ENCODE data around the gene ASTN2.

Gene ASTN2

DNA sequence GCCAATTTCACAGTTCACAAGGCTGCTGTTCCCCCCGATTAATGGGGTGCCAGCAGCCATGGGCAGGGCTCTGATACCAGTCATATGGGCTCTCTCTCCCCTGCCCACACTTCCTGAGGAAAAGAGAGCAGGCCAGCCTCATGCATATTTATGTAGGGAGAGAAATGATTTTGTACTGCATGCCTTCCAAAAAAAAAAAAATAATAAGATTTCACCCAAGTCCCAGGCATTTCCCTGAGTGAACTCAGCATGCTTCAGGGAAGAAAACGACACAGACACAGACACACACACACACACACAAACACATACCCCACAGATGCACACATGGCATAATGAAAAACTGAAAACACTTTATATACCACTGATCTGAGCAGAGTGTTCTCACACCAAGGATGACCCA is 232.8 kb downstream of the ASTN2 start:
- Histone ChIP-seq H3K4me1 (ENCODE audit: insufficient read depth, low read length, severe bottlenecking) (no peaks in the 10 kb centered on the region), H4K20me1 (ENCODE audit: insufficient read depth, low read length) (no peaks in the 10 kb centered on the region), H3K4me3 (ENCODE audit: low read depth, low read length, poor library complexity, severe bottlenecking) (no peak overlapping the region), H3K9me3 (ENCODE audit: low read length) (no peaks in the 10 kb centered on the region), H3K9me2 (ENCODE audit: low read depth, low read length) (no peaks in the 10 kb centered on the region), H3F3A (ENCODE audit: insufficient read depth, low read length) (no peaks in the 10 kb centered on the region), H3K27me3 (ENCODE audit: insufficient read depth, low read length) (no peaks in the 10 kb centered on the region), H3K9ac (ENCODE audit: low read length) (no peak overlapping the region), H3K36me3 (ENCODE audit: insufficient read depth, low read length) (no peaks in the 10 kb centered on the region), H3K79me2 (ENCODE audit: insufficient read depth, low read length) (no peaks in the 10 kb centered on the region), H3K27ac (ENCODE audit: low read depth, low read length, poor library complexity, severe bottlenecking) (no peak overlapping the region), H2AFZ (ENCODE audit: low read length) (no peak overlapping the region), H3K4me2 (ENCODE audit: low read length) (no peak overlapping the region)
- TF ChIP-seq, protein P1, sequence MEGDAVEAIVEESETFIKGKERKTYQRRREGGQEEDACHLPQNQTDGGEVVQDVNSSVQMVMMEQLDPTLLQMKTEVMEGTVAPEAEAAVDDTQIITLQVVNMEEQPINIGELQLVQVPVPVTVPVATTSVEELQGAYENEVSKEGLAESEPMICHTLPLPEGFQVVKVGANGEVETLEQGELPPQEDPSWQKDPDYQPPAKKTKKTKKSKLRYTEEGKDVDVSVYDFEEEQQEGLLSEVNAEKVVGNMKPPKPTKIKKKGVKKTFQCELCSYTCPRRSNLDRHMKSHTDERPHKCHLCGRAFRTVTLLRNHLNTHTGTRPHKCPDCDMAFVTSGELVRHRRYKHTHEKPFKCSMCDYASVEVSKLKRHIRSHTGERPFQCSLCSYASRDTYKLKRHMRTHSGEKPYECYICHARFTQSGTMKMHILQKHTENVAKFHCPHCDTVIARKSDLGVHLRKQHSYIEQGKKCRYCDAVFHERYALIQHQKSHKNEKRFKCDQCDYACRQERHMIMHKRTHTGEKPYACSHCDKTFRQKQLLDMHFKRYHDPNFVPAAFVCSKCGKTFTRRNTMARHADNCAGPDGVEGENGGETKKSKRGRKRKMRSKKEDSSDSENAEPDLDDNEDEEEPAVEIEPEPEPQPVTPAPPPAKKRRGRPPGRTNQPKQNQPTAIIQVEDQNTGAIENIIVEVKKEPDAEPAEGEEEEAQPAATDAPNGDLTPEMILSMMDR (IDR thresholded peaks at IDR 0.05; ENCODE audit: low read length) = no peak
- TF ChIP-seq EZH2 (IDR thresholded peaks at IDR 0.05; ENCODE audit: borderline replicate concordance, low read length) = no peak

- Histone ChIP-seq H3K9me3 (ENCODE audit: low read length) (no peaks in the 10 kb centered on the region), H3K79me2 (ENCODE audit: insufficient read depth, low read length) (no peaks in the 10 kb centered on the region), H3K27ac (ENCODE audit: low read depth, low read length, poor library complexity, severe bottlenecking) (no peak overlapping the region), H3K4me2 (ENCODE audit: low read length) (no peak overlapping the region), H2AFZ (ENCODE audit: low read length) (no peak overlapping the region), H3K4me1 (ENCODE audit: insufficient read depth, low read length, severe bottlenecking) (no peaks in the 10 kb centered on the region), H3K36me3 (ENCODE audit: insufficient read depth, low read length) (no peaks in the 10 kb centered on the region), H3K4me3 (ENCODE audit: low read depth, low read length, poor library complexity, severe bottlenecking) (no peak overlapping the region), H3K27me3 (ENCODE audit: insufficient read depth, low read length) (no peaks in the 10 kb centered on the region), H3F3A (ENCODE audit: insufficient read depth, low read length) (no peaks in the 10 kb centered on the region), H3K9me2 (ENCODE audit: low read depth, low read length) (no peaks in the 10 kb centered on the region), H3K9ac (ENCODE audit: low read length) (no peak overlapping the region), H4K20me1 (ENCODE audit: insufficient read depth, low read length) (no peaks in the 10 kb centered on the region)
- no peak for TF ChIP-seq EZH2 (IDR thresholded peaks at IDR 0.05; ENCODE audit: borderline replicate concordance, low read length)
- TF ChIP-seq, protein P1 (IDR thresholded peaks at IDR 0.05; ENCODE audit: low read length) = no peak
These were observed 233.9 kb downstream of the ASTN2 start for GRCh38 chr9:117180896-117181445.

- Histone ChIP-seq H3K79me2 (ENCODE audit: insufficient read depth, low read length) (no peaks in the 10 kb centered on the region), H3K4me2 (ENCODE audit: low read length) (no peak overlapping the region), H3K27me3 (ENCODE audit: insufficient read depth, low read length) (no peaks in the 10 kb centered on the region), H3F3A (ENCODE audit: insufficient read depth, low read length) (no peaks in the 10 kb centered on the region), H3K36me3 (ENCODE audit: insufficient read depth, low read length) (no peaks in the 10 kb centered on the region), H3K27ac (ENCODE audit: low read depth, low read length, poor library complexity, severe bottlenecking) (no peak overlapping the region), H3K4me1 (ENCODE audit: insufficient read depth, low read length, severe bottlenecking) (no peaks in the 10 kb centered on the region), H3K9me2 (ENCODE audit: low read depth, low read length) (no peaks in the 10 kb centered on the region), H3K9ac (ENCODE audit: low read length) (no peak overlapping the region), H2AFZ (ENCODE audit: low read length) (no peak overlapping the region), H3K4me3 (ENCODE audit: low read depth, low read length, poor library complexity, severe bottlenecking) (no peak overlapping the region), H4K20me1 (ENCODE audit: insufficient read depth, low read length) (no peaks in the 10 kb centered on the region), H3K9me3 (ENCODE audit: low read length) (no peaks in the 10 kb centered on the region)
- no peak for TF ChIP-seq EZH2 (IDR thresholded peaks at IDR 0.05; ENCODE audit: borderline replicate concordance, low read length)
- TF ChIP-seq, protein P1 (IDR thresholded peaks at IDR 0.05; ENCODE audit: low read length) = no peak
These were observed 236.1 kb downstream of the ASTN2 start for GRCh38 chr9:117178596-117179375.

Data from OCI-LY1 (cell line).